IPS-20b (cell line): Measurements from ENCODE around the gene GRM8.

Experiments
- H3K27ac ChIP-seq: one replicate; pipeline ENCODE4 v1.5.1; 2013; ENCODE audit warnings: low read length
- H3K27me3 ChIP-seq: 2 replicates; pipeline ENCODE4 v1.6.1; 2013; ENCODE audit warnings: mild to moderate bottlenecking, low read length, inconsistent platforms; ENCODE audit not compliant: insufficient read depth
- H3K36me3 ChIP-seq: 2 replicates; pipeline ENCODE4 v1.6.1; 2013; ENCODE audit warnings: low read depth, mild to moderate bottlenecking, inconsistent platforms, low read length, moderate library complexity; ENCODE audit not compliant: insufficient read depth
- H3K4me1 ChIP-seq: 2 replicates; pipeline ENCODE4 v1.6.1; 2013; ENCODE audit warnings: mild to moderate bottlenecking, control low read depth, inconsistent platforms, low read length, moderate library complexity; ENCODE audit not compliant: insufficient read depth
- H3K4me3 ChIP-seq: 2 replicates; pipeline ENCODE4 v1.5.1; 2013; ENCODE audit warnings: mild to moderate bottlenecking, low read length, inconsistent platforms
- H3K9ac ChIP-seq: 2 replicates; pipeline ENCODE4 v1.6.1; 2013; ENCODE audit warnings: low read depth, mild to moderate bottlenecking, inconsistent platforms, low read length, moderate library complexity
- H3K9me3 ChIP-seq: 2 replicates; pipeline ENCODE4 v1.6.1; 2013; ENCODE audit warnings: mild to moderate bottlenecking, low read depth, low read length, inconsistent platforms; ENCODE audit not compliant: insufficient read depth

The GRM8 gene

GRCh38 chr7:126803060-126803665 lies 449.6 kb downstream of the GRM8 start:
- H3K27me3 ChIP-seq: no peaks in the 10 kb centered on the region
- no peak overlapping the region for H3K27ac ChIP-seq
- H3K9ac ChIP-seq: no peak overlapping the region
- H3K9me3 ChIP-seq: no peaks in the 10 kb centered on the region
- H3K4me1 ChIP-seq: no peaks in the 10 kb centered on the region
- H3K36me3 ChIP-seq: no peaks in the 10 kb centered on the region
- no peak overlapping the region for H3K4me3 ChIP-seq

GRCh38 chr7:126801733-126802132 lies 451.0 kb downstream of the GRM8 start:
- Histone ChIP-seq H3K4me3 (no peak overlapping the region), H3K36me3 (no peaks in the 10 kb centered on the region), H3K9ac (no peak overlapping the region), H3K27me3 (no peaks in the 10 kb centered on the region), H3K9me3 (no peaks in the 10 kb centered on the region), H3K4me1 (no peaks in the 10 kb centered on the region), H3K27ac (no peak overlapping the region)

- no peaks in the 10 kb centered on the region for H3K9me3 ChIP-seq
These were observed 453.2 kb downstream of the GRM8 start for GRCh38 chr7:126799541-126799940.

GRCh38 chr7:126792521-126792920 lies 460.2 kb downstream of the GRM8 start:
- no peak overlapping the region for H3K4me3 ChIP-seq
- no peaks in the 10 kb centered on the region for H3K36me3 ChIP-seq
- no peaks in the 10 kb centered on the region for H3K27me3 ChIP-seq
- no peak overlapping the region for H3K27ac ChIP-seq
- no peak overlapping the region for H3K9ac ChIP-seq
- H3K9me3 ChIP-seq: no peaks in the 10 kb centered on the region
- no peaks in the 10 kb centered on the region for H3K4me1 ChIP-seq

More at GRCh38 chr7:126799541-126799940, 453.2 kb downstream of the GRM8 start:
- Histone ChIP-seq H3K27ac (no peak overlapping the region), H3K36me3 (no peaks in the 10 kb centered on the region), H3K4me1 (no peaks in the 10 kb centered on the region), H3K4me3 (no peak overlapping the region), H3K27me3 (no peaks in the 10 kb centered on the region), H3K9ac (no peak overlapping the region)

GRCh38 chr7:126791306-126791705 lies 461.4 kb downstream of the GRM8 start:
- Histone ChIP-seq H3K27ac (no peak overlapping the region), H3K4me3 (no peak overlapping the region), H3K36me3 (no peaks in the 10 kb centered on the region), H3K9me3 (no peaks in the 10 kb centered on the region), H3K4me1 (no peaks in the 10 kb centered on the region), H3K27me3 (no peaks in the 10 kb centered on the region), H3K9ac (no peak overlapping the region)

- Histone ChIP-seq H3K9ac (no peak overlapping the region), H3K4me3 (no peak overlapping the region), H3K9me3 (no peaks in the 10 kb centered on the region), H3K27me3 (no peaks in the 10 kb centered on the region), H3K27ac (no peak overlapping the region), H3K4me1 (no peaks in the 10 kb centered on the region), H3K36me3 (no peaks in the 10 kb centered on the region)
These were observed 462.0 kb downstream of the GRM8 start for GRCh38 chr7:126790763-126791162.

GRCh38 chr7:126783613-126784012 lies 469.1 kb downstream of the GRM8 start:
- H3K27ac ChIP-seq: no peak overlapping the region
- no peaks in the 10 kb centered on the region for H3K9me3 ChIP-seq
- H3K4me1 ChIP-seq: no peaks in the 10 kb centered on the region; the same call in 1 of the 2 replicates
- H3K4me3 ChIP-seq: no peak overlapping the region
- no peaks in the 10 kb centered on the region for H3K27me3 ChIP-seq
- no peaks in the 10 kb centered on the region for H3K36me3 ChIP-seq
- H3K9ac ChIP-seq: no peak overlapping the region

- Histone ChIP-seq H3K27ac (no peak overlapping the region), H3K9me3 (no peaks in the 10 kb centered on the region), H3K27me3 (no peaks in the 10 kb centered on the region), H3K4me3 (no peak overlapping the region), H3K9ac (no peak overlapping the region), H3K36me3 (no peaks in the 10 kb centered on the region), H3K4me1 (no peaks in the 10 kb centered on the region; the same call in 1 of the 2 replicates)
These were observed 471.7 kb downstream of the GRM8 start for GRCh38 chr7:126780993-126781392.

GRCh38 chr7:126778101-126778500 lies 474.6 kb downstream of the GRM8 start:
- Histone ChIP-seq H3K27me3 (no peaks in the 10 kb centered on the region), H3K4me1 (no peaks in the 10 kb centered on the region; the same call in 1 of the 2 replicates), H3K9me3 (no peaks in the 10 kb centered on the region), H3K9ac (no peak overlapping the region), H3K27ac (no peak overlapping the region), H3K4me3 (no peak overlapping the region), H3K36me3 (no peaks in the 10 kb centered on the region)

GRCh38 chr7:126776498-126776897 lies 476.2 kb downstream of the GRM8 start:
- H3K9ac ChIP-seq: no peak overlapping the region
- H3K4me3 ChIP-seq: no peak overlapping the region
- H3K27ac ChIP-seq: no peak overlapping the region
- no peaks in the 10 kb centered on the region; the same call in 1 of the 2 replicates for H3K4me1 ChIP-seq
- no peaks in the 10 kb centered on the region for H3K9me3 ChIP-seq
- no peaks in the 10 kb centered on the region for H3K36me3 ChIP-seq
- no peaks in the 10 kb centered on the region for H3K27me3 ChIP-seq

GRCh38 chr7:126774077-126774476 lies 478.7 kb downstream of the GRM8 start:
- no peaks in the 10 kb centered on the region; the same call in 1 of the 2 replicates for H3K4me1 ChIP-seq
- H3K36me3 ChIP-seq: no peaks in the 10 kb centered on the region
- no peaks in the 10 kb centered on the region for H3K27me3 ChIP-seq
- no peak overlapping the region for H3K4me3 ChIP-seq
- H3K9ac ChIP-seq: no peak overlapping the region
- H3K9me3 ChIP-seq: no peaks in the 10 kb centered on the region
- H3K27ac ChIP-seq: no peak overlapping the region

GRCh38 chr7:126768836-126769235 lies 483.9 kb downstream of the GRM8 start:
- H3K27ac ChIP-seq: no peak overlapping the region
- no peak overlapping the region for H3K9ac ChIP-seq
- H3K9me3 ChIP-seq: no peaks in the 10 kb centered on the region
- H3K4me3 ChIP-seq: no peak overlapping the region
- H3K4me1 ChIP-seq: no peaks in the 10 kb centered on the region
- H3K27me3 ChIP-seq: no peaks in the 10 kb centered on the region
- no peaks in the 10 kb centered on the region for H3K36me3 ChIP-seq
